ENCODE results near the gene IRX6.

- TF ChIP-seq CTCF (conservative IDR thresholded peaks at IDR 0.05), result no peak
- TF ChIP-seq ZFX (IDR thresholded peaks at IDR 0.05), result no peak
Measured at GRCh38 chr16:55275869-55276268, 48.1 kb upstream of the IRX6 start.

Data from C4-2B (cell line).